ENCODE data around the gene FBXL15. TPM values are rescaled to one million over a fixed set of nuclear protein-coding genes. Genes with fewer than 3 reads are reported as not detected.

FBXL15 gene
- total and polyA plus RNA-seq, 2 experiments from 2014 or later, result 18.5 to 36.1 TPM

MicroRNA genes within 50 kb of the gene (microRNA counts, 767-probe panel; counts per million panel counts)
- not detected for microRNA hsa-miR-146b-3p
- microRNA hsa-miR-146b-5p, result not detected

Small RNA genes within 50 kb of the gene (microRNA-seq; reads per million reads assigned to microRNA genes)
- gene MIR146B, result 9.1 reads per million, percentile 32 among the genes with 10 or more reads in this experiment

Small RNA genes within 50 kb of the gene (small RNA-seq; reads per million reads assigned to genes)
- 22.6 reads per million, percentile 98 among the genes with 10 or more reads in this experiment for gene MIR146B (ENCODE audit: low replicate concordance)

Other genes with a start within 250 kb of the FBXL15 start
- gene ELOVL3, start 194.5 kb upstream of the FBXL15 start, total RNA-seq (2014; rRNA removed; shearing (Covaris generic)), result 0.59 TPM in 1 of 2 replicates, not detected in the other
- 0.31 TPM in 1 of 2 replicates, not detected in the other for gene ELOVL3, start 194.5 kb upstream of the FBXL15 start, polyA plus RNA-seq (2016; fragmentation: Nextera tagmentation; extraction: Ambion mirVana)
- 1.5 TPM in 1 of 2 replicates, not detected in the other for gene PITX3, start 179.3 kb upstream of the FBXL15 start, total RNA-seq (2014; rRNA removed; shearing (Covaris generic))
- gene PITX3, start 179.3 kb upstream of the FBXL15 start, polyA plus RNA-seq (2016; fragmentation: Nextera tagmentation; extraction: Ambion mirVana), result 0.34 and 1.5 TPM in 2 replicates
- gene GBF1, start 175.3 kb upstream of the FBXL15 start, total RNA-seq (2014; rRNA removed; shearing (Covaris generic)), result 27.2 and 32.6 TPM in 2 replicates
- 6.5 and 7.5 TPM in 2 replicates for gene GBF1, start 175.3 kb upstream of the FBXL15 start, polyA plus RNA-seq (2016; fragmentation: Nextera tagmentation; extraction: Ambion mirVana)
- gene NFKB2, start 25.1 kb upstream of the FBXL15 start, total RNA-seq (2014; rRNA removed; shearing (Covaris generic)), result 19.0 and 29.4 TPM in 2 replicates
- 6.8 and 8.1 TPM in 2 replicates for gene NFKB2, start 25.1 kb upstream of the FBXL15 start, polyA plus RNA-seq (2016; fragmentation: Nextera tagmentation; extraction: Ambion mirVana)
- 4.0 and 6.8 TPM in 2 replicates for gene PSD, start 2.1 kb upstream of the FBXL15 start, total RNA-seq (2014; rRNA removed; shearing (Covaris generic))
- 1.9 and 2.7 TPM in 2 replicates for gene PSD, start 2.1 kb upstream of the FBXL15 start, polyA plus RNA-seq (2016; fragmentation: Nextera tagmentation; extraction: Ambion mirVana)
- gene CUEDC2, start 11.7 kb downstream of the FBXL15 start, total RNA-seq (2014; rRNA removed; shearing (Covaris generic)), result 37.0 and 39.2 TPM in 2 replicates
- gene CUEDC2, start 11.7 kb downstream of the FBXL15 start, polyA plus RNA-seq (2016; fragmentation: Nextera tagmentation; extraction: Ambion mirVana), result 37.3 and 47.3 TPM in 2 replicates
- gene C10orf95, start 30.7 kb downstream of the FBXL15 start, total RNA-seq (2014; rRNA removed; shearing (Covaris generic)), result 0.69 TPM in 1 of 2 replicates, not detected in the other
- gene C10orf95, start 30.7 kb downstream of the FBXL15 start, polyA plus RNA-seq (2016; fragmentation: Nextera tagmentation; extraction: Ambion mirVana), result 1.1 and 1.5 TPM in 2 replicates
- 96.9 and 101 TPM in 2 replicates for gene ACTR1A, start 81.9 kb downstream of the FBXL15 start, total RNA-seq (2014; rRNA removed; shearing (Covaris generic))
- gene ACTR1A, start 81.9 kb downstream of the FBXL15 start, polyA plus RNA-seq (2016; fragmentation: Nextera tagmentation; extraction: Ambion mirVana), result 39.4 and 41.2 TPM in 2 replicates
- gene SUFU, start 83.1 kb downstream of the FBXL15 start, total RNA-seq (2014; rRNA removed; shearing (Covaris generic)), result 5.6 and 6.6 TPM in 2 replicates
- 2.8 and 3.3 TPM in 2 replicates for gene SUFU, start 83.1 kb downstream of the FBXL15 start, polyA plus RNA-seq (2016; fragmentation: Nextera tagmentation; extraction: Ambion mirVana)
- gene TRIM8, start 223.6 kb downstream of the FBXL15 start, total RNA-seq (2014; rRNA removed; shearing (Covaris generic)), result 33.4 and 36.7 TPM in 2 replicates
- 15.1 and 20.2 TPM in 2 replicates for gene TRIM8, start 223.6 kb downstream of the FBXL15 start, polyA plus RNA-seq (2016; fragmentation: Nextera tagmentation; extraction: Ambion mirVana)